Uterus (tissue), 2 donors: ENCODE measurements around the gene NHLRC1.

Experiments
- CTCF ChIP-seq, 4 experiments: fragments of 200-600 bp in 2 of 4; fragments of 450-650 bp in 2 of 4; sonication (generic) in 2 of 4; IDR thresholded peaks; one replicate each; pipeline ENCODE4 v1.5.1; 2016 to 2019; ENCODE audit warnings: antibody characterized with exemption in 4 of 4, mild to moderate bottlenecking in 2 of 4, moderate library complexity in 1 of 4
- POLR2A ChIP-seq, 2 donors: fragments of 450-650 bp; IDR thresholded peaks; one replicate each; pipeline ENCODE4 v1.6.1; 2016; ENCODE audit warnings: antibody characterized with exemption in 2 of 2, mild to moderate bottlenecking in 1 of 2, moderate library complexity in 1 of 2

DNA sequence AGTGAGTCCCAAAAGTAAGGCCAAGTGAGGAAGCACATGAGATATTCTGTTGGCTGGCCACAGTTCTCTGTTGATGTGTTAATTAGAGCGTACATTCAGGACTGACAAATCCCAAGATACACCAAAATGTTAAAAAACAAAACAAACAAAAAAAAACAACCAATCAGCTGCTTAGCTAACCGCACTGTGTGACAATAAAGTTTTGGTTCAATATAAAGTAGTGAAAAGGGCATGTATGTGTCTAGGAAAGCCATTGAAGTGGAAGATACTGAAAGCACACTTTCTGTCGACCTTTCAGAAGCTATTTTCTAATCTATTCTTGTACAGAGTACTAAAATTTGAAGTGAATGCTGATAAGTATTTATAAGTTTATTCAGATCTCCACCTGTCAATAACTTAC, 26.1 kb downstream of the NHLRC1 start:
- TF ChIP-seq CTCF (IDR thresholded peaks at IDR 0.05) (no peak), POLR2A (IDR thresholded peaks at IDR 0.05) (no peak)
